IMR-90 (cell line): ENCODE data around the gene NLRC5.

Experiments used
- CTCF ChIP-seq: conservative IDR thresholded peaks from 2 replicates; pipeline ENCODE4 v1.5.1; 2012; ENCODE audit warnings: mild to moderate bottlenecking, low read depth, low read length, improper control_type of control experiment
- MXI1 ChIP-seq: IDR thresholded peaks from 2 replicates; pipeline ENCODE4 v1.6.1; 2012; ENCODE audit warnings: low read depth, mild to moderate bottlenecking, low read length, moderate library complexity, borderline replicate concordance
- SMC3 ChIP-seq: fragments of 150-350 bp; IDR thresholded peaks from 2 replicates; pipeline ENCODE4 v1.6.1; 2016; ENCODE audit warnings: low read depth, mild to moderate bottlenecking, antibody characterized with exemption, low read length, moderate library complexity

GRCh38 chr16:57009643-57010170 is 20.4 kb downstream of the NLRC5 start:
- TF ChIP-seq MXI1 (no peak), CTCF (no peak), SMC3 (no peak)
